ENCODE results near the gene LPGAT1. TPM values are rescaled to one million over a fixed set of nuclear protein-coding genes. Genes with fewer than 3 reads are reported as not detected.

The LPGAT1 gene
- total RNA-seq, 5 donors from 2014 or later (not counting 1 experiment from before 2014, with no cell fraction given): 20.8 to 47.1 (median 31.4) TPM

DNA sequence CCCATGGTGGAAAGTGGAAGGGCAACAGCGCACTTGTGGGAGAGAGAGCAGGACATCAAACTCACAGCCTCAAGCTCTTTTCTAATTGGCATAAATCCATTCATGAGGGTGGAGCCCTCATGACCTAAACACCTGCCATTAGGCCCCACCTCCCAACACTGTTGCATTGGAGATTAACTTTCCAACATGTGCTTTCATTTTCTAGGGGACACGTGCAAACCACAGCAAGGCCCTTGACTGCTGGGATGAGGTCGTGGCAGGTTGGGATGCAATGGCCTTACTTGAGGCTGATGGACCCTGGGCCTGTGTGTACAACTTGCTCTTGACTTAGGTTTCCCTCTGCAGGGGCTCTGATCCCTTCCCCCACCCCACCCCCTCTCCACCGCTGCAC is 119.3 kb downstream of the LPGAT1 start:
- DNase-seq (no peak), ATAC-seq (replicated peaks in 1 of 4) (no peak)
- Histone ChIP-seq H3K36me3 (ENCODE audit: control insufficient read depth in 2 of 2, extremely low read depth in 1 of 2, insufficient read depth in 1 of 2, low read length in 1 of 2) (no peaks in the 10 kb centered on the region), H3K4me1 (ENCODE audit: control insufficient read depth in 1 of 2, extremely low read depth in 1 of 2, insufficient read depth in 2 of 2, low read length in 2 of 2) (no peaks in the 10 kb centered on the region), H3K9me3 (no peaks in the 10 kb centered on the region), H3K27me3 (replicated peaks in 1 of 2; ENCODE audit: control insufficient read depth in 2 of 2, extremely low read depth in 1 of 2, insufficient read depth in 2 of 2, low read length in 1 of 2) (no peaks in the 10 kb centered on the region), H3K27ac (ENCODE audit: low read length) (no peak overlapping the region), H3K4me3 (ENCODE audit: control insufficient read depth in 1 of 2, extremely low read depth in 1 of 2, low read length in 1 of 2) (no peak overlapping the region)
- Mint-ChIP-seq H3K4me3 (no peak overlapping the region), H3K36me3 (no peaks in the 10 kb centered on the region), H3K4me1 (no peaks in the 10 kb centered on the region), H3K27ac (no peak overlapping the region), H3K27me3 (no peaks in the 10 kb centered on the region), H3K9me3 (no peaks in the 10 kb centered on the region)
- ChIA-PET POLR2A (no interaction called here), CTCF (interaction anchor here in 1 of 2 donors (0.6 kb wide), 1 partner anchor 10 kb away, joined by 6 read pairs; no protein-coding TSS in a partner anchor)
- 83% methylated on average over 1 of the region's 4 CpGs for WGBS (ENCODE audit: insufficient coverage)

DNA sequence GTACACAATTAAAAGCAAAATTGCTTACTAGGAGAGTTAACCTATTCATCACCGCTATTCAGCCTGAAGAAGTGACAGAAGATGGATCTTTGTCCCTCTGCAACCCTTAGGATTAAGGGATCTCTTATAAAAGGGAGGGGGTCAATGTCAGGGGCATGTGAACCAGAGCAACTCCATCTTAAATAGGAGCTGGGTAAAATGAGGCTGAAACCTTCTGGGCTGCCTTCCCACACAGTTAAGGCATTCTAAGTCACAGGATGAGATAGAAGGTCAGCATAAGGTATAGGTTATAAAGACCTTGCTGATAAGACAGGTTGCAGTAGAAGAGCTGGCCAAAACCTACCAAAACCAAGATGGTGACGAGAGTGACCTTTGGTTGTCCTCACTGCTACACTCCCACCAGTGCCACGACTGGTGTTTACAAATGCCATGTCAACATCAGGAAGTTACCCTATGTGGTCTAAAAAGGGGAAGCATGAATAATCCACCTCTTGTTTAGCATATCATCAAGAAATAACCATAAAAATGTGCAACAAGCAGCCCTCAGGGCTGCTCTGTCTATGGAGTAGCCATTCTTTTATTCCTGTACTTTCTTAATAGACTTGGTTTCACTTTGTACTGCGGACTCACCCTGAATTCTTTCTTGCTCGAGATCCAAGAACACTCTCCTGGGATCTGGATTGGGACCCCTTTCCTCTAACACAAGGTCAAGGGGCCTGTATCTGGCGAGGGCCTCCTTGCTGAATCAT is 119.8 kb downstream of the LPGAT1 start:
- Histone ChIP-seq H3K27ac (ENCODE audit: low read length) (no peak overlapping the region), H3K27me3 (replicated peaks in 1 of 2; ENCODE audit: control insufficient read depth in 2 of 2, extremely low read depth in 1 of 2, insufficient read depth in 2 of 2, low read length in 1 of 2) (no peaks in the 10 kb centered on the region), H3K36me3 (ENCODE audit: control insufficient read depth in 2 of 2, extremely low read depth in 1 of 2, insufficient read depth in 1 of 2, low read length in 1 of 2) (no peaks in the 10 kb centered on the region), H3K4me3 (ENCODE audit: control insufficient read depth in 1 of 2, extremely low read depth in 1 of 2, low read length in 1 of 2) (no peak overlapping the region), H3K9me3 (no peaks in the 10 kb centered on the region), H3K4me1 (ENCODE audit: control insufficient read depth in 1 of 2, extremely low read depth in 1 of 2, insufficient read depth in 2 of 2, low read length in 2 of 2) (no peaks in the 10 kb centered on the region)
- Mint-ChIP-seq H3K27ac (no peak overlapping the region), H3K4me3 (no peak overlapping the region), H3K36me3 (no peaks in the 10 kb centered on the region), H3K9me3 (no peaks in the 10 kb centered on the region), H3K27me3 (no peaks in the 10 kb centered on the region), H3K4me1 (no peaks in the 10 kb centered on the region)
- no CpG with 5 or more reads among the region's 6 CpGs for WGBS (ENCODE audit: insufficient coverage)
- ATAC-seq (replicated peaks in 1 of 4) (no peak), DNase-seq (no peak)
- CTCF ChIA-PET: interaction anchor here in 1 of 2 donors (0.6 kb wide), 1 partner anchor 11 kb away, joined by 6 read pairs; no protein-coding TSS in a partner anchor
- POLR2A ChIA-PET: no interaction called here

DNA sequence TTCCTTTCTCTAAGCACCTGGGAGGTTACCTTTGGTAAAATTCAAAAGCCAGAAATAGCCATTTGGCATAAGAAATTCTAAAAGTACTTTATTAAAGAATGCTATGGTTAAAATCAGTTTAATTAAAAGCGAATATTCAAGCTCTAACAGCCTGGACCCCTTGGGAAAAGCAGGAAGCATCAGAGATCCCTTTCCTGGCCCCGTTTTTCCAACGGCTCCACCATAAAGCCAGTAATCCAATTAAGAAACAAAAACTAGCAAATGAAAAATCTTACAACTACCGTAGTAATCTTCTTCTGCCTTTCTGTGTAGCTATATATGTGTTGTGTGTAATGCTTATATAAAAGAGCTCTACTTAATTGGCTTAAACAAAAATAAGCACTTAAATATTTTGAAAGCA is 121.6 kb downstream of the LPGAT1 start:
- ATAC-seq (replicated peaks in 1 of 4) (no peak), DNase-seq (no peak)
- Histone ChIP-seq H3K9me3 (no peaks in the 10 kb centered on the region), H3K36me3 (ENCODE audit: control insufficient read depth in 2 of 2, extremely low read depth in 1 of 2, insufficient read depth in 1 of 2, low read length in 1 of 2) (no peaks in the 10 kb centered on the region), H3K4me1 (ENCODE audit: control insufficient read depth in 1 of 2, extremely low read depth in 1 of 2, insufficient read depth in 2 of 2, low read length in 2 of 2) (no peaks in the 10 kb centered on the region), H3K27me3 (replicated peaks in 1 of 2; ENCODE audit: control insufficient read depth in 2 of 2, extremely low read depth in 1 of 2, insufficient read depth in 2 of 2, low read length in 1 of 2) (no peaks in the 10 kb centered on the region), H3K4me3 (ENCODE audit: control insufficient read depth in 1 of 2, extremely low read depth in 1 of 2, low read length in 1 of 2) (no peak overlapping the region), H3K27ac (ENCODE audit: low read length) (no peak overlapping the region)
- Mint-ChIP-seq H3K27ac (no peak overlapping the region), H3K9me3 (no peaks in the 10 kb centered on the region), H3K36me3 (no peaks in the 10 kb centered on the region), H3K27me3 (no peaks in the 10 kb centered on the region), H3K4me3 (no peak overlapping the region), H3K4me1 (no peaks in the 10 kb centered on the region)
- no CpG with 5 or more reads among the region's 4 CpGs for WGBS (ENCODE audit: insufficient coverage)
- POLR2A ChIA-PET: no interaction called here
- CTCF ChIA-PET: no interaction called here

DNA sequence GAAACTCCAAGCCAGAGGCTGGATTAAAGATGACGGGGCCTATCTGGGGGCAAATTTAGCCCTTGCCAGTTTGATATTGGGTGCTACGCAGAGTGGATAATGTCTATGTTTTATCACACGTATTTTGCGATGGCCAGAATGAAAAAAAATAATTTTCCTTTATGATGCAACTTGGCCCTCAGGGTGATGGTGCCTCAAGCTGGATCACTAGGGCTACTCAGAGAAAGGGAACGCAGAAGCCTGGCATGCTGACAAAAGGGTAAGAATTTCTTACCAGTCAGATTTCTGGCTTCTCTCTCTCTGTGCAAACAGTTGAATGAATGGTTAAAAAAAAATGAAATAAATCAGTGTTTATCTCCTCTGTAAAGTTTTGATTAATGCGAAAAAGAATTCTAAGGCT is 122.6 kb downstream of the LPGAT1 start:
- Mint-ChIP-seq H3K27me3 (no peaks in the 10 kb centered on the region), H3K36me3 (no peaks in the 10 kb centered on the region), H3K27ac (no peak overlapping the region), H3K4me1 (no peaks in the 10 kb centered on the region), H3K4me3 (no peak overlapping the region), H3K9me3 (no peaks in the 10 kb centered on the region)
- 93% methylated on average over 3 of the region's 6 CpGs for whole genome bisulfite sequencing (ENCODE audit: insufficient coverage)
- H3K36me3 ChIP-seq (ENCODE audit: control insufficient read depth in 2 of 2, extremely low read depth in 1 of 2, insufficient read depth in 1 of 2, low read length in 1 of 2): no peaks in the 10 kb centered on the region
- H3K9me3 ChIP-seq: no peaks in the 10 kb centered on the region
- no peaks in the 10 kb centered on the region for H3K4me1 ChIP-seq (ENCODE audit: control insufficient read depth in 1 of 2, extremely low read depth in 1 of 2, insufficient read depth in 2 of 2, low read length in 2 of 2)
- H3K27ac ChIP-seq (ENCODE audit: low read length): no peak overlapping the region
- H3K27me3 ChIP-seq (replicated peaks in 1 of 2; ENCODE audit: control insufficient read depth in 2 of 2, extremely low read depth in 1 of 2, insufficient read depth in 2 of 2, low read length in 1 of 2): no peaks in the 10 kb centered on the region
- DNase-seq (no peak), ATAC-seq (replicated peaks in 1 of 4) (no peak)
- CTCF ChIA-PET: interaction anchor here in 1 of 2 donors (1.3 kb wide), 1 partner anchor 9 kb away, joined by 3 read pairs; no protein-coding TSS in a partner anchor
- POLR2A ChIA-PET: no interaction called here
- no peak overlapping the region for H3K4me3 ChIP-seq (ENCODE audit: control insufficient read depth in 1 of 2, extremely low read depth in 1 of 2, low read length in 1 of 2)

DNA sequence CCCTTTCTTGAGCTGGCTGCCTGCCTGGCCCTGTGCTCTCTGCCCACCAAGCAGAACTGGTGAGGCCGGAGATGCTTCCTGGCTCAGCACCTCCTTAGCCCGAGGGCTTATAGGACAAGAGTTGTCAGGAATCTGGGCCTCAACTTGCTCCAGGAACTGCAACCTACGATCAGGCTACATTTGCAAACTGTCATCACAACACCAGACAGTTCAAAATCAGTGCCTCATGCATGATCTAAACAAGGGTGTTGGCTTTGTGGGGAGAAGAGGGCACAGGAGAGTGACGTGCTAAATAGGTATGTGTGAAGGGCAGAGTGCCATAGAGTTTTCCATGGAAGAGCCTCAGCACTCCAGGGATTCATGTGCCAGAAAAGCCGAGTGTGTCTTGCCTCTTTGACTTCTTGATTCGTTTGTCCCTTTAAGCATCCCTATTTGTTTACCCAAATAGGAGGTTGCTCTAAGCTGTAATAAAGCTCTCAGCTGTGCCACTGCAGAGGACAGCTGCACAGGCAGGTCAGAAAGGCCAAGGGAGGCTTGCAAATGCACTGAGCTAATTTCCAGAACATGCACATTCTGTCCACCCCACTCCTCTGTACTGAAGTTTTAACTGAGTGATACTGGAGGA is 125.0 kb downstream of the LPGAT1 start:
- Histone ChIP-seq H3K4me3 (ENCODE audit: control insufficient read depth in 1 of 2, extremely low read depth in 1 of 2, low read length in 1 of 2) (no peak overlapping the region), H3K9me3 (no peaks in the 10 kb centered on the region), H3K27me3 (replicated peaks in 1 of 2; ENCODE audit: control insufficient read depth in 2 of 2, extremely low read depth in 1 of 2, insufficient read depth in 2 of 2, low read length in 1 of 2) (no peaks in the 10 kb centered on the region), H3K27ac (ENCODE audit: low read length) (no peak overlapping the region), H3K36me3 (ENCODE audit: control insufficient read depth in 2 of 2, extremely low read depth in 1 of 2, insufficient read depth in 1 of 2, low read length in 1 of 2) (no peaks in the 10 kb centered on the region), H3K4me1 (ENCODE audit: control insufficient read depth in 1 of 2, extremely low read depth in 1 of 2, insufficient read depth in 2 of 2, low read length in 2 of 2) (no peaks in the 10 kb centered on the region)
- ATAC-seq (replicated peaks in 1 of 4): no peak
- ChIA-PET CTCF (interaction anchor here in 1 of 2 donors (0.6 to 0.7 kb wide), 2 partner anchors 66 to 1067 kb away, joined by 3 to 5 read pairs; no protein-coding TSS in a partner anchor), POLR2A (interaction anchor here in 1 of 2 donors (0.6 kb wide), 1 partner anchor 8 kb away, joined by 3 read pairs; no protein-coding TSS in a partner anchor)
- WGBS (ENCODE audit: insufficient coverage): 80% methylated on average over 1 of the region's 6 CpGs
- Mint-ChIP-seq H3K27me3 (no peaks in the 10 kb centered on the region), H3K4me3 (no peak overlapping the region), H3K9me3 (no peaks in the 10 kb centered on the region), H3K27ac (no peak overlapping the region), H3K4me1 (no peaks in the 10 kb centered on the region), H3K36me3 (no peaks in the 10 kb centered on the region)
- no peak for DNase-seq

DNA sequence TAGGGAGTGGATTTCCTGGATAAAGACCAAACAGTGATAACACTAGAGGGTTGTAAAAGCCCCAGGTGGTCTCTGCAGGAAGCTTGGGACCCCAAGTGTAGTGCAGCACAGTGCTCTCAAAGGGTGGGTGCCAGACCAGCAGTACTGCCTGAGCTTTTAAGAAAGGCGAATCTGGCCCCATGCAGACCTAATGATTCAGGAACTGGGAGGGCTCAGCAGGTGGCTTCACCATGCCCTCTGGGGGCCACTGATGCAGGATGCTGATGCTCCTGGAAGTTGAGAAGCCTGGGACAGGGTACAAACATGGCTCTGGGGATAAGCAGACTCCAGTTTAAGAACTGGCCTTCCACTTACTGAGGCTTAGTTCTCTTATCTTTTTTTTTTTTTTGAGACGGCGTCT is 126.0 kb downstream of the LPGAT1 start:
- Mint-ChIP-seq H3K27ac (no peak overlapping the region), H3K4me3 (no peak overlapping the region)
- 78% methylated on average over 1 of the region's 3 CpGs for WGBS (ENCODE audit: insufficient coverage)

More for the DNA sequence above, 126.0 kb downstream of the LPGAT1 start:
- Histone ChIP-seq H3K4me1 (ENCODE audit: control insufficient read depth in 1 of 2, extremely low read depth in 1 of 2, insufficient read depth in 2 of 2, low read length in 2 of 2) (no peaks in the 10 kb centered on the region), H3K27ac (ENCODE audit: low read length) (no peak overlapping the region), H3K4me3 (ENCODE audit: control insufficient read depth in 1 of 2, extremely low read depth in 1 of 2, low read length in 1 of 2) (no peak overlapping the region), H3K36me3 (ENCODE audit: control insufficient read depth in 2 of 2, extremely low read depth in 1 of 2, insufficient read depth in 1 of 2, low read length in 1 of 2) (no peaks in the 10 kb centered on the region), H3K27me3 (replicated peaks in 1 of 2; ENCODE audit: control insufficient read depth in 2 of 2, extremely low read depth in 1 of 2, insufficient read depth in 2 of 2, low read length in 1 of 2) (no peaks in the 10 kb centered on the region), H3K9me3 (no peaks in the 10 kb centered on the region)
- Mint-ChIP-seq H3K27me3 (no peaks in the 10 kb centered on the region), H3K36me3 (no peaks in the 10 kb centered on the region), H3K4me1 (peaks cover 0 to under 1% (median 0%) of the 10 kb centered on the region in 3 donors), H3K9me3 (no peaks in the 10 kb centered on the region)
- CTCF ChIA-PET: no interaction called here
- DNase-seq: no peak
- no peak for ATAC-seq (replicated peaks in 1 of 4)
- POLR2A ChIA-PET: no interaction called here
